Heart right ventricle (tissue), 16 donors: ENCODE results near the gene CD6. TPM values are rescaled to one million over a fixed set of nuclear protein-coding genes. Genes with fewer than 3 reads are reported as not detected.

Experiments used
- ATAC-seq, 8 donors: fragments of 200-7000 bp; cut with Tn5 transposase; one replicate each; pipeline ENCODE4 v1.9.1; 2020; ENCODE audit warnings: mild to moderate bottlenecking in 8 of 8, moderate library complexity in 8 of 8, moderate number of reproducible peaks in 1 of 8
- DNase-seq, 2 donors: peaks; one replicate each; pipeline ENCODE4 v3.0.0-alpha.2; 2020
- H3K27ac ChIP-seq, 10 donors: fragments of 200-600 bp; sonication (generic) in 2 of 10; one replicate each; pipeline versions ENCODE4 v1.5.0 to v1.8.0; 2020 to 2022; ENCODE audit warnings: mild to moderate bottlenecking in 3 of 10
- H3K27me3 ChIP-seq, 7 donors: fragments of 200-600 bp; one replicate each; pipeline ENCODE4 v1.8.0; 2021 to 2022; ENCODE audit warnings: mild to moderate bottlenecking in 2 of 7
- H3K36me3 ChIP-seq, 9 donors: fragments of 200-600 bp; sonication (generic) in 1 of 9; one replicate each; pipeline versions ENCODE4 v1.5.0 to v1.8.0; 2020 to 2022; ENCODE audit warnings: mild to moderate bottlenecking in 2 of 9
- H3K4me1 ChIP-seq, 9 donors: fragments of 200-600 bp; sonication (generic) in 1 of 9; one replicate each; pipeline versions ENCODE4 v1.5.0 to v1.8.0; 2020 to 2022; ENCODE audit warnings: mild to moderate bottlenecking in 4 of 9
- H3K4me3 ChIP-seq, 10 donors: fragments of 200-600 bp; sonication (generic) in 2 of 10; one replicate each; pipeline versions ENCODE4 v1.5.0 to v1.8.0; 2020 to 2022; ENCODE audit warnings: mild to moderate bottlenecking in 7 of 10, moderate library complexity in 2 of 10
- H3K9me3 ChIP-seq, 11 donors: fragments of 200-600 bp in 10 of 11; sonication (generic) in 2 of 11; one replicate each; pipeline versions ENCODE4 v1.5.0 to v1.8.0; 2013 to 2022; ENCODE audit warnings: mild to moderate bottlenecking in 2 of 11, control low read depth in 1 of 11, moderate library complexity in 1 of 11
- WGBS, 2 donors: extraction: QIAGEN DNeasy Blood & Tissue Kit; methylation state at CpG; one replicate each; pipeline ENCODE4 v1.1.7; 2013; ENCODE audit warnings: inconsistent platforms in 1 of 2; 5-methylcytosine and 5-hydroxymethylcytosine counted together
- intact Hi-C, 10 donors: fragments of 100-400 bp; cut with DNase I; formaldehyde crosslinking; loops; one replicate each; pipeline versions ENCODE4 v1.11.1 to v1.14.2; 2022
- long read RNA-seq, 3 donors: library from polyadenylated mRNA; unstranded; transcript quantifications; one replicate each; pipeline ENCODE4 v2.0.0, GENCODE V29; 2020 to 2021
- polyA plus RNA-seq, 2 donors: library from polyadenylated mRNA; stranded (reverse); fragments of 200-250 nt; gene quantifications; one replicate each; pipeline ENCODE4 v1.2.3, GENCODE V29; 2013
- total RNA-seq, 10 donors: library from RNA; stranded (reverse); fragmentation: NEBNext Ultra II Directional in 3 of 10; extraction: Animal tissue kit (Norgen Biotek cat#: 25700) in 3 of 10; gene quantifications; one replicate each; pipeline versions ENCODE4 v1.2.1 to v1.2.4, GENCODE V29; 2021 to 2023
- TF ChIP-seq, protein P1 (sequence below), 9 donors: fragments of 200-600 bp; sonication (generic) in 2 of 9; IDR thresholded peaks; one replicate each; pipeline versions ENCODE4 v1.5.0 to v1.8.0; 2021 to 2022; ENCODE audit warnings: antibody characterized with exemption in 9 of 9, mild to moderate bottlenecking in 5 of 9, moderate library complexity in 1 of 9
- donor health status: Arrhythmogenic right ventricular cardiomyopathy.
- donor health status: ischemic (EF 13 %, LVEDD 7.1; RV severe dilation, severe dysfunction).
- donor health status: healthy with polysubstance abuse.
- donor health status: DM: no; HTN: yes; CAD: no.
- donor health status: DM: no; HTN: no; CAD: no.
- donor health status: ischemic (EF 25% LVEDD 6.9; RV normal size, moderate dysfunction).
- donor health status: ischemic (EF 25% LVEDD 5.7; RV mildly dilated, moderate dysfunction).
- donor health status: healthy.
- donor health status: DM: yes; HTN: yes; CAD: no.
- donor health status: Ischemic cardiomyopathy.
- donor health status: ischemic (EF 35%, LVEDD 5.7; RV mildly dilated, moderate dysfunction).
- donor health status: nonischemic (EF 11% LVEDD 7.7; RV severe dilation, severe dysfunction).
- donor health status: DM: yes; HTN: yes; CAD: no.
- donor health status: PGD.
- donor health status: ischemic (EF 29% LVEDD 5.4; RV normal size, mild dysfunction).
- donor health status: nonischemic (EF 23%, LVEDD 6.1; RV moderate dilation, normal function).

The CD6 gene, protein sequence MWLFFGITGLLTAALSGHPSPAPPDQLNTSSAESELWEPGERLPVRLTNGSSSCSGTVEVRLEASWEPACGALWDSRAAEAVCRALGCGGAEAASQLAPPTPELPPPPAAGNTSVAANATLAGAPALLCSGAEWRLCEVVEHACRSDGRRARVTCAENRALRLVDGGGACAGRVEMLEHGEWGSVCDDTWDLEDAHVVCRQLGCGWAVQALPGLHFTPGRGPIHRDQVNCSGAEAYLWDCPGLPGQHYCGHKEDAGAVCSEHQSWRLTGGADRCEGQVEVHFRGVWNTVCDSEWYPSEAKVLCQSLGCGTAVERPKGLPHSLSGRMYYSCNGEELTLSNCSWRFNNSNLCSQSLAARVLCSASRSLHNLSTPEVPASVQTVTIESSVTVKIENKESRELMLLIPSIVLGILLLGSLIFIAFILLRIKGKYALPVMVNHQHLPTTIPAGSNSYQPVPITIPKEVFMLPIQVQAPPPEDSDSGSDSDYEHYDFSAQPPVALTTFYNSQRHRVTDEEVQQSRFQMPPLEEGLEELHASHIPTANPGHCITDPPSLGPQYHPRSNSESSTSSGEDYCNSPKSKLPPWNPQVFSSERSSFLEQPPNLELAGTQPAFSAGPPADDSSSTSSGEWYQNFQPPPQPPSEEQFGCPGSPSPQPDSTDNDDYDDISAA
- 1 to 10 TPM in 2 of 10 donors, under 1 TPM in 7, not detected in 1; 0.17 to 4.5 (median 0.46) TPM for total RNA-seq
- under 1 TPM; 0.07 to 0.12 TPM for polyA plus RNA-seq
- long read RNA-seq, donor 1, partial matches to known transcripts = 1 of 1 reads
- long read RNA-seq, donor 1, other reads (novel, unspliced or antisense) = 0 of 1 reads
- long read RNA-seq, donor 2 = 0 reads
- long read RNA-seq, donor 3 = 0 reads

DNA sequence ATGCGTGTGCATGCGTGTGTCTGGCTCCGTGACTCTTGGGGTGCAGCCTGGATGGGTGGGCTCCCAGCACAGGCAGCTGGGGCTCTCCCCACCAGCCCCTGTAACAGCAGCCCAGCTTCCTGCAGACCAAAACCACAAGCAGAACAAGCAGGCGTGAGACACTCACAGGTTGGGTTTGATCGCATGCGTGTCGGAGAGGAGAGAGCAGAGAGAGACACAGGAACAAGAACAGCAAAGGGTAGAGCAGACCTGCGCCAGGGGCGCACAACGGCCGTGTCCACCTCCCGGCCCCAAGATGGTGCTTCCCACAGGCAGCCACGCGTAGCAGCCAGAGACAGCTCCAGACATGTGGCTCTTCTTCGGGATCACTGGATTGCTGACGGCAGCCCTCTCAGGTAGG, at the start of gene CD6:
Gene CD6, plus strand, starts transcription at position 161 of the 400 bp plus-strand sequence. Its CDS starts 186 bp downstream, at position 347.
- peak in 3 of 8 donors; percentile 9 to 12 (median 11) for ATAC-seq
- 87 to 94% methylated on average over 16 of the region's 16 CpGs for whole genome bisulfite sequencing, 2 donors
- intact Hi-C loops = loop anchor here in 4 of 10 donors (2.0 kb wide), 3 partner anchors 155 to 215 kb away; no protein-coding TSS in a partner anchor
- TF ChIP-seq, protein P1, sequence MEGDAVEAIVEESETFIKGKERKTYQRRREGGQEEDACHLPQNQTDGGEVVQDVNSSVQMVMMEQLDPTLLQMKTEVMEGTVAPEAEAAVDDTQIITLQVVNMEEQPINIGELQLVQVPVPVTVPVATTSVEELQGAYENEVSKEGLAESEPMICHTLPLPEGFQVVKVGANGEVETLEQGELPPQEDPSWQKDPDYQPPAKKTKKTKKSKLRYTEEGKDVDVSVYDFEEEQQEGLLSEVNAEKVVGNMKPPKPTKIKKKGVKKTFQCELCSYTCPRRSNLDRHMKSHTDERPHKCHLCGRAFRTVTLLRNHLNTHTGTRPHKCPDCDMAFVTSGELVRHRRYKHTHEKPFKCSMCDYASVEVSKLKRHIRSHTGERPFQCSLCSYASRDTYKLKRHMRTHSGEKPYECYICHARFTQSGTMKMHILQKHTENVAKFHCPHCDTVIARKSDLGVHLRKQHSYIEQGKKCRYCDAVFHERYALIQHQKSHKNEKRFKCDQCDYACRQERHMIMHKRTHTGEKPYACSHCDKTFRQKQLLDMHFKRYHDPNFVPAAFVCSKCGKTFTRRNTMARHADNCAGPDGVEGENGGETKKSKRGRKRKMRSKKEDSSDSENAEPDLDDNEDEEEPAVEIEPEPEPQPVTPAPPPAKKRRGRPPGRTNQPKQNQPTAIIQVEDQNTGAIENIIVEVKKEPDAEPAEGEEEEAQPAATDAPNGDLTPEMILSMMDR (IDR thresholded peaks at IDR 0.05) = no peak
- DNase-seq = no peak
- peak within 1 kb of the TSS in 1 of 10 donors; percentile 87 for H3K27ac ChIP-seq
- peak within 1 kb of the TSS in 1 of 10 donors; percentile 51 for H3K4me3 ChIP-seq
- H3K9me3 ChIP-seq = peaks cover 0 to 8% (median 0%) of the 10 kb centered on the region in 11 donors
- peaks cover 0 to 6% (median 0%) of the 10 kb centered on the region in 9 donors for H3K4me1 ChIP-seq
- H3K36me3 ChIP-seq = no peaks in the 10 kb centered on the region
- H3K27me3 ChIP-seq = peaks cover 0 to 9% (median 0%) of the 10 kb centered on the region in 7 donors

DNA sequence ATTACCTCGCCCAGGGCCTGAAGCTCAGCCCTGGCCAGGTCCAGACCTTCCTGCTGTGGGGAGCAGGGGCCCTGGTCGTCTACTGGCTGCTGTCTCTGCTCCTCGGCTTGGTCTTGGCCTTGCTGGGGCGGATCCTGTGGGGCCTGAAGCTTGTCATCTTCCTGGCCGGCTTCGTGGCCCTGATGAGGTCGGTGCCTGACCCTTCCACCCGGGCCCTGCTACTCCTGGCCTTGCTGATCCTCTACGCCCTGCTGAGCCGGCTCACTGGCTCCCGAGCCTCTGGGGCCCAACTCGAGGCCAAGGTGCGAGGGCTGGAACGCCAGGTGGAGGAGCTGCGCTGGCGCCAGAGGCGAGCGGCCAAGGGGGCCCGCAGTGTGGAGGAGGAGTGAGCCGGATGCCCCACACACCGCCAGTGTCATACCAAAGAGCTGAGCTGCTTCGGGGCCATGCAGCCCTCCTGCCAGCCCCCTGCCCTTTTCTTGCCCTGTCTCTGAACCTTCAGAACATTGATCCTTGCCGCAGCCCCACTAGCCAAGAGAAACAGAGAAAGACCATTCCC, 49.6 kb upstream of the CD6 start:
- Histone ChIP-seq H3K9me3 (no peaks in the 10 kb centered on the region), H3K36me3 (peaks cover 0 to 48% (median 32%) of the 10 kb centered on the region in 9 donors), H3K27ac (no peak overlapping the region), H3K4me3 (no peak overlapping the region), H3K27me3 (peaks cover 0 to 36% (median 12%) of the 10 kb centered on the region in 7 donors), H3K4me1 (peaks cover 7 to 63% (median 50%) of the 10 kb centered on the region in 9 donors)
- WGBS, 2 donors = 83 to 87% methylated on average over 23 of the region's 23 CpGs
- no peak for DNase-seq
- no peak for ATAC-seq
- intact Hi-C loops = no loop called here
- TF ChIP-seq, protein P1 (IDR thresholded peaks at IDR 0.05) = no peak

DNA sequence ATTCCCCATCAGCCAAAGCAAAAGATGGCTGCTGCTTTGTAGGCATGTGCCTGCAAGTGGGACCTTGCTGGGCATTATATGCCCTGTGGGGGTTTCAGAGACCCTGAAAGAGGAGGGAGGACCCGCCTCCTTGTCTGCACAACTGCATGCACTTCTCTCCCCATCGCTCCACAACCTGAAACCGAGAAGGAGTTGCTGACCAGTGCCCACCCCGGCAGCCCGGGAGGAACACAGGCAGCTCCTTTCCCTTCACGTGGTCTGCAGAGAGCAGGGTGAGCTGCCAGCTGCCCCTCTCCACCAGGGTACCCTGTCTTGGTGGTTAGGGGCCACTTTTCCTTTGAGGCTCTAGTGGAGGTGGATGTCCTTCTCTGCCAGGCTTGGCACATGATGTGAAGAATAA, 48.6 kb upstream of the CD6 start:
- Histone ChIP-seq H3K27ac (no peak overlapping the region), H3K9me3 (no peaks in the 10 kb centered on the region), H3K27me3 (peaks cover 0 to 46% (median 12%) of the 10 kb centered on the region in 7 donors), H3K4me3 (no peak overlapping the region), H3K4me1 (peaks cover 7 to 53% (median 43%) of the 10 kb centered on the region in 9 donors), H3K36me3 (peaks cover 0 to 46% (median 32%) of the 10 kb centered on the region in 9 donors)
- DNase-seq (no peak), ATAC-seq (no peak)
- TF ChIP-seq, protein P1 (IDR thresholded peaks at IDR 0.05) = no peak
- 92 to 94% methylated on average over 6 of the region's 6 CpGs for WGBS, 2 donors
- intact Hi-C loops = no loop called here

DNA sequence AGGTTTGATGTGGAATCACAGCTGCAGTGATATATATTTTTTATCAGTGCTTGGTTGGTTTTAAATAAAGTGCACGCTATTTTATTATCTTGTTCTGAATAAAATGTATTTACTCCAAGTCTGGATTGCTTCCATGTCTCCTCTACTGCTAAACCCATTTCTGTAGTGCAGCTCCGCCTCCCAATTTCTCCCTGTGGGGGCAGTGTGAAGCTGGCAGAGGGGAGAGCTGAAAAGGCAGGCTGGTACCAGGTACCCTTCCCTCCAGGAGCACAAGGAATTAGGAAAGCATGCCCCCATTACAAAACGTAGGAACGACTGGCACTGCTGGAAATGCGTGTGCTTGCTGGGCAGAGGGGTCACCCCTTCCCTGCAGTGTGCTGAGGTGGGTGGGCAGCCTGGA, 48.2 kb upstream of the CD6 start:
- ATAC-seq (no peak), DNase-seq (no peak)
- 73 to 79% methylated on average over 5 of the region's 5 CpGs for WGBS, 2 donors
- TF ChIP-seq, protein P1 (IDR thresholded peaks at IDR 0.05) = no peak
- Histone ChIP-seq H3K9me3 (no peaks in the 10 kb centered on the region), H3K27me3 (peaks cover 0 to 46% (median 12%) of the 10 kb centered on the region in 7 donors), H3K4me1 (peaks cover 7 to 48% (median 40%) of the 10 kb centered on the region in 9 donors), H3K4me3 (no peak overlapping the region), H3K36me3 (peaks cover 0 to 44% (median 32%) of the 10 kb centered on the region in 9 donors), H3K27ac (no peak overlapping the region)
- intact Hi-C loops = no loop called here
